Panc1 (cell line): ENCODE data around the gene NTM. TPM values are rescaled to one million over a fixed set of nuclear protein-coding genes. Genes with fewer than 3 reads are reported as not detected.

Source experiments
- ATAC-seq: fragments of 200-7000 bp; cut with Tn5 transposase; 2 replicates; pipeline ENCODE4 v1.9.1; 2020; ENCODE audit warnings: mild to moderate bottlenecking, moderate library complexity
- BruUV-seq: library from RNA; stranded (reverse); fragments of 400-500 nt; replicated peaks from 2 replicates; lab custom pipeline; 2021; lab: Mats Ljungman, UMichigan
- CTCF ChIA-PET: fragments of 300-600 bp; sonication (Branson Sonifier 250); formaldehyde crosslinking; loops from one replicate; lab custom pipeline; 2022; ENCODE audit warnings: antibody characterized with exemption; lab: Charles Lee
- POLR2A ChIA-PET: fragments of 300-600 bp; sonication (Branson Sonifier 250); formaldehyde crosslinking; loops from one replicate; lab custom pipeline; 2022; ENCODE audit warnings: antibody characterized with exemption; lab: Charles Lee
- DNase-seq: peaks from one replicate; pipeline ENCODE4 v3.0.0-alpha.2; 2010; ENCODE audit warnings: low read depth, low spot score
- H3K27ac ChIP-seq: 2 replicates; pipeline ENCODE4 v1.5.1; 2011; ENCODE audit warnings: mild to moderate bottlenecking, low read length, inconsistent platforms
- H3K27me3 ChIP-seq: fragments of 200-500 bp; sonication (Bioruptor generic); 2 replicates; pipeline ENCODE4 v1.6.0; 2014; ENCODE audit warnings: low read length, inconsistent platforms; ENCODE audit not compliant: control insufficient read depth, insufficient read depth
- H3K36me3 ChIP-seq: fragments of 200-500 bp; sonication (Bioruptor generic); 2 replicates; pipeline ENCODE4 v1.5.1; 2014; ENCODE audit warnings: inconsistent platforms, mild to moderate bottlenecking, low read length, moderate library complexity; ENCODE audit not compliant: control insufficient read depth, insufficient read depth
- H3K4me1 ChIP-seq: 2 replicates; pipeline ENCODE4 v1.5.1; 2011; ENCODE audit warnings: inconsistent platforms, mild to moderate bottlenecking, low read length, moderate library complexity; ENCODE audit not compliant: control insufficient read depth, insufficient read depth
- H3K4me3 ChIP-seq, 2 experiments: 2 replicates each; pipeline ENCODE4 v1.5.1; 2011 to 2012; ENCODE audit warnings: low read depth in 2 of 2, low read length in 2 of 2, mild to moderate bottlenecking in 2 of 2, inconsistent platforms in 1 of 2, moderate library complexity in 1 of 2
- H3K9me3 ChIP-seq: fragments of 200-500 bp; sonication (Bioruptor generic); 2 replicates; pipeline ENCODE4 v1.5.1; 2014; ENCODE audit warnings: low read depth, mild to moderate bottlenecking, inconsistent platforms, low read length, moderate library complexity; ENCODE audit not compliant: control insufficient read depth, insufficient read depth
- CTCF ChIP-seq: fragments of 450-650 bp; IDR thresholded peaks from 2 replicates; pipeline ENCODE4 v1.5.1; 2017; ENCODE audit warnings: mild to moderate bottlenecking
- POLR2AphosphoS5 ChIP-seq: IDR thresholded peaks from 2 replicates; pipeline ENCODE4 v1.6.1; 2012; ENCODE audit warnings: mild to moderate bottlenecking, low read depth, low read length, moderate library complexity
- REST ChIP-seq, 2 experiments: IDR thresholded peaks; 2 replicates each; pipeline ENCODE4 v1.6.1; 2011 to 2012; ENCODE audit warnings: low read depth in 2 of 2, control low read depth in 1 of 2, low read length in 1 of 2, mild to moderate bottlenecking in 1 of 2, moderate library complexity in 1 of 2; ENCODE audit not compliant: insufficient read depth in 1 of 2
- SIN3A ChIP-seq: IDR thresholded peaks from 2 replicates; pipeline ENCODE4 v1.6.1; 2012; ENCODE audit warnings: low read depth, mild to moderate bottlenecking, low read length, moderate library complexity, borderline replicate concordance; ENCODE audit not compliant: insufficient read depth
- TCF7L2 ChIP-seq: IDR thresholded peaks from 2 replicates; pipeline ENCODE4 v1.6.1; 2011; ENCODE audit warnings: mild to moderate bottlenecking, low read depth, low read length, inconsistent platforms
- in situ Hi-C: cut with HindIII; loops from 2 replicates; pipeline ENCODE4 v1.10.0; 2016; ENCODE audit warnings: low sequenced_read_pairs, low pct_unique_long_range_greater_than_20kb
- intact Hi-C: fragments of 100-400 bp; cut with micrococcal nuclease; formaldehyde crosslinking; loops from one replicate; pipeline ENCODE4 v1.10.0; 2022; ENCODE audit not compliant: unreplicated experiment
- total RNA-seq: library from RNA; stranded (reverse); gene quantifications from one replicate; pipeline ENCODE4 v1.2.1, GENCODE V29; 2021; ENCODE audit not compliant: unreplicated experiment

The NTM gene
- total RNA-seq, 1 experiment from 2014 or later = 0.10 TPM

- Histone ChIP-seq H3K27ac (no peak overlapping the region), H3K27me3 (peaks cover 2% of the 10 kb centered on the region; the same call in 1 of the 2 replicates), H3K4me3 (no peak overlapping the region), H3K4me1 (no peaks in the 10 kb centered on the region), H3K9me3 (no peaks in the 10 kb centered on the region), H3K36me3 (no peaks in the 10 kb centered on the region)
- ChIA-PET POLR2A (no interaction called here), CTCF (no interaction called here)
- in situ Hi-C loops = no loop called here
- intact Hi-C loops = no loop called here
- BruUV-seq = no TSS peak
- no peak for TF ChIP-seq SIN3A
- no peak for TF ChIP-seq TCF7L2
- TF ChIP-seq CTCF = no peak
- no peak for TF ChIP-seq POLR2AphosphoS5
- TF ChIP-seq REST (IDR thresholded peaks at IDR 0.05; ENCODE audit: insufficient read depth in 1 of 2, low read depth in 2 of 2, low read length in 1 of 2) = no peak
- no peak for DNase-seq
- no peak for ATAC-seq
Measured at GRCh38 chr11:131353766-131354165, 16.6 kb upstream of the NTM start.

- ChIA-PET POLR2A (no interaction called here), CTCF (no interaction called here)
- Histone ChIP-seq H3K36me3 (no peaks in the 10 kb centered on the region), H3K4me1 (no peaks in the 10 kb centered on the region), H3K27me3 (peaks cover 2% of the 10 kb centered on the region; the same call in 1 of the 2 replicates), H3K4me3 (no peak overlapping the region), H3K9me3 (no peaks in the 10 kb centered on the region), H3K27ac (no peak overlapping the region)
- no TSS peak for BruUV-seq
- DNase-seq = no peak
- ATAC-seq = no peak
- TF ChIP-seq TCF7L2 (no peak), POLR2AphosphoS5 (no peak), CTCF (no peak), SIN3A (no peak), REST (IDR thresholded peaks at IDR 0.05; ENCODE audit: insufficient read depth in 1 of 2, low read depth in 2 of 2, low read length in 1 of 2) (no peak)
- in situ Hi-C loops = no loop called here
- intact Hi-C loops = no loop called here
Measured at GRCh38 chr11:131354251-131354701, 16.1 kb upstream of the NTM start.
